ENCODE measurements around the gene ITCH. TPM values are rescaled to one million over a fixed set of nuclear protein-coding genes. Genes with fewer than 3 reads are reported as not detected.

The ITCH gene
- total RNA-seq, 1 donor from 2014 or later = 96.9 TPM

GRCh38 chr20:34461779-34462087 is 98.7 kb downstream of the ITCH start:
- no peak overlapping the region for H3K27ac Mint-ChIP-seq (ENCODE audit: unreplicated experiment)
- peaks cover 31% of the 10 kb centered on the region for H3K4me1 Mint-ChIP-seq (ENCODE audit: low read depth)
- TF ChIP-seq, protein P1, sequence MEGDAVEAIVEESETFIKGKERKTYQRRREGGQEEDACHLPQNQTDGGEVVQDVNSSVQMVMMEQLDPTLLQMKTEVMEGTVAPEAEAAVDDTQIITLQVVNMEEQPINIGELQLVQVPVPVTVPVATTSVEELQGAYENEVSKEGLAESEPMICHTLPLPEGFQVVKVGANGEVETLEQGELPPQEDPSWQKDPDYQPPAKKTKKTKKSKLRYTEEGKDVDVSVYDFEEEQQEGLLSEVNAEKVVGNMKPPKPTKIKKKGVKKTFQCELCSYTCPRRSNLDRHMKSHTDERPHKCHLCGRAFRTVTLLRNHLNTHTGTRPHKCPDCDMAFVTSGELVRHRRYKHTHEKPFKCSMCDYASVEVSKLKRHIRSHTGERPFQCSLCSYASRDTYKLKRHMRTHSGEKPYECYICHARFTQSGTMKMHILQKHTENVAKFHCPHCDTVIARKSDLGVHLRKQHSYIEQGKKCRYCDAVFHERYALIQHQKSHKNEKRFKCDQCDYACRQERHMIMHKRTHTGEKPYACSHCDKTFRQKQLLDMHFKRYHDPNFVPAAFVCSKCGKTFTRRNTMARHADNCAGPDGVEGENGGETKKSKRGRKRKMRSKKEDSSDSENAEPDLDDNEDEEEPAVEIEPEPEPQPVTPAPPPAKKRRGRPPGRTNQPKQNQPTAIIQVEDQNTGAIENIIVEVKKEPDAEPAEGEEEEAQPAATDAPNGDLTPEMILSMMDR (IDR thresholded peaks at IDR 0.05) = no peak
- H3K4me3 Mint-ChIP-seq (ENCODE audit: unreplicated experiment) = no peak overlapping the region
- H3K9me3 Mint-ChIP-seq (ENCODE audit: low read depth) = no peaks in the 10 kb centered on the region
- no peak for DNase-seq (ENCODE audit: low spot score)
- peaks cover 42% of the 10 kb centered on the region for H3K36me3 Mint-ChIP-seq (ENCODE audit: low read depth)
- no peaks in the 10 kb centered on the region for H3K27me3 Mint-ChIP-seq (ENCODE audit: low read depth)

- Mint-ChIP-seq H3K36me3 (ENCODE audit: low read depth) (peaks cover 35% of the 10 kb centered on the region), H3K27ac (ENCODE audit: unreplicated experiment) (peak overlapping the region; percentile 69)
- DNase-seq (ENCODE audit: low spot score) = no peak
Observed at GRCh38 chr20:34468951-34469350, 105.9 kb downstream of the ITCH start.

DNA sequence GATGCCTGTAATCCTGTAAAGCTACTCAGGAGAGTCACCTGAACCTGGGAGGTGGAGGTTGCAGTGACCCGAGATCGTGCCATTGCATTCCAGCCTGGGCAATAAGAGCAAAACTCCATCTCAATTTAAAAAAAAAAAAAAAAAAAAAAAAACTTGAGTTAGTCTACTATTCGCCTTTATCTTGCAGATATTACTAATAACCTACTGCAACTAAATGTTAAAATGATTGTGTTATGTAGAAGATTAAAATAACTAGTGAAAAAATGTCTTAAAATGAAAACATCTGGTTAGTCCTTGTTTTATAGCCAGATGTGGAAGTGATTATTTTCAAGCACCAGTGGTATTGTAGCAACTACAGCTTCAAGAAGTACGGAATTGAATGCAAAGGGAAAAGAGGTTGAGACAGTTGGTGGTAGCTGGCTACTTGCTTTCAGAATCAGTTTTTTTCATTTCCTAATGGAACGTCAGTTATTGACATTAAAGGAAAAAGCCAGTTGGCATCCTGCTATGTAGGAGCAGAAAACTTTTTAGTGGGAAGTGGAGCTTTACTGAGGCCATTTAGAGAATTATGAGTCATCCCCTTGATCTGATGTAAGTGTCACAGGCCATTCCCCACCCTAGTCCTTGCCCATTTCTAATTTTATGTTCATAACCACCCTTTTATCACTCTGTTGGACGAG is 109.3 kb downstream of the ITCH start:
- peaks cover 40% of the 10 kb centered on the region for H3K4me1 Mint-ChIP-seq (ENCODE audit: low read depth)
- DNase-seq (ENCODE audit: low spot score) = no peak
- H3K27ac Mint-ChIP-seq (ENCODE audit: unreplicated experiment) = peak overlapping the region; percentile 93
- H3K4me3 Mint-ChIP-seq (ENCODE audit: unreplicated experiment) = no peak overlapping the region
- no peaks in the 10 kb centered on the region for H3K9me3 Mint-ChIP-seq (ENCODE audit: low read depth)
- TF ChIP-seq, protein P1 (IDR thresholded peaks at IDR 0.05) = no peak
- H3K36me3 Mint-ChIP-seq (ENCODE audit: low read depth) = peaks cover 35% of the 10 kb centered on the region
- H3K27me3 Mint-ChIP-seq (ENCODE audit: low read depth) = no peaks in the 10 kb centered on the region

More at GRCh38 chr20:34468951-34469350, 105.9 kb downstream of the ITCH start:
- peaks cover 44% of the 10 kb centered on the region for H3K4me1 Mint-ChIP-seq (ENCODE audit: low read depth)
- H3K9me3 Mint-ChIP-seq (ENCODE audit: low read depth) = no peaks in the 10 kb centered on the region
- no peaks in the 10 kb centered on the region for H3K27me3 Mint-ChIP-seq (ENCODE audit: low read depth)
- no peak overlapping the region for H3K4me3 Mint-ChIP-seq (ENCODE audit: unreplicated experiment)
- TF ChIP-seq, protein P1 (IDR thresholded peaks at IDR 0.05) = no peak

DNA sequence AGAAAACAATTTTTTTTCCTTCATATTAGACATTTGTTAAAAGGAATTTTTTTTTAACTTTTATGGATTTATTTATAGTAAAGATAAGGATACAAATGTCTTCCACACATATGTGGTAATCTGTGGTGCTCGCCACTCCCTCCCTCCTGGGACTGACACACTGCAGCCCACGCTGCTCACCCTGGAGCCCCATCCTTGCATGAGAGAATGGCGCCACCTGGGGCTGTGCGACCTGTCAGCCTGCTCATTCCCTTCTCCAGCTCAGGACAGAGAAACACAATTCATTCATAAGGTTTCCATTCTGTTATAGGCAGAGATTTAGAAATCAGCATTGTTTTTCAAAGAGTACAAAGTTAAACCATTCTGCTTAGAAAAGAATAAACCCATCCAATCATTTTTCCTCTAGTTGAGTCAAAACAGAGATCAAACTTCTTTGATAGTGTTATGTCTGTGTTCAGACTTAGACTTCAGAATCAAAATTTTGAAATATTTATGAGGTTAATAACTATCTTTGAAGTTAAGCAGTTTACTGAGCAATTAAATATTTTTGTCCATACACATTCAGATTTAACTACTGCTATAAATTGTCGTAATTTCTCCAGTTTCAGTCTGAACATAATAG is 110.3 kb downstream of the ITCH start:
- DNase-seq (ENCODE audit: low spot score) = no peak
- Mint-ChIP-seq H3K4me3 (ENCODE audit: unreplicated experiment) (no peak overlapping the region), H3K4me1 (ENCODE audit: low read depth) (peaks cover 35% of the 10 kb centered on the region), H3K27me3 (ENCODE audit: low read depth) (no peaks in the 10 kb centered on the region), H3K36me3 (ENCODE audit: low read depth) (peaks cover 33% of the 10 kb centered on the region), H3K27ac (ENCODE audit: unreplicated experiment) (peak overlapping the region; percentile 93), H3K9me3 (ENCODE audit: low read depth) (no peaks in the 10 kb centered on the region)
- TF ChIP-seq, protein P1 (IDR thresholded peaks at IDR 0.05) = peak; percentile 65

DNA sequence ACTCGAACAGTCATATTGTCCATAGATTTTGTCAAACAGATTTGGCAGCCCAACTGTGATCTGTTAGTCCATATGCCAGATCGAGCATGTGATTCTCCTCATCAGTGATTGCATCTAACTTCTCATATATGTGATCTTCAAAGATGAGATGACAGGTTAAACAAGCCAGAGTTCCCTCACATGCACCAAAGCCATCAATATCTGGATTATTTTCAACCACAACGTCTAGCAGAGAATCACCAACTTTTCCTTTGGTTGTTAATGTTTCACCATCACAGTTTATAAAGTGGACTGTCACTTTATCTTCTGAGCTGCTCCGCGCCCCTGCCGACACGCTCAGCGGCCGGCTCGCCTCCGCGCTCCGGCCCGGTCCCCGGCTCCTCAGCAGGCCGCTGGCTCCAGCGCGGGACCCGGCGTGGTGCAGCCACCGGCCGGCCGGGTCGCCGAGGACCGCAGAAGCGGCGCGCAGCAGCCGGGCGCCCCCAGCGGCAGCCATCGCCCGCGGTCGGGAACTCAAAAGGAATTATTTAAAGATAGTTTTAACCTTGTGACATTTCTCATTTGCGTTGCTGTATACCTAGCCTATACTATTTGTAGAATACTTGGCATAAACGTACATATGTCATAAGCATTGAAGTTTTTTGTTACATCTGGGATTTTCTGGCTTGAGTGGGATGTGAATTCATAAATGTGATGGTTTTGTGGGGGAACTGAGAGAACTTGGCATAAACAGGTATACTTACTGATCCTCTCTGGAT is 113.1 kb downstream of the ITCH start:
- peaks cover 24% of the 10 kb centered on the region for H3K4me1 Mint-ChIP-seq (ENCODE audit: low read depth)
- H3K27ac Mint-ChIP-seq (ENCODE audit: unreplicated experiment) = peak overlapping the region; percentile 8
- TF ChIP-seq, protein P1 (IDR thresholded peaks at IDR 0.05) = peak; percentile 63
- H3K4me3 Mint-ChIP-seq (ENCODE audit: unreplicated experiment) = no peak overlapping the region
- DNase-seq (ENCODE audit: low spot score) = no peak
- no peaks in the 10 kb centered on the region for H3K9me3 Mint-ChIP-seq (ENCODE audit: low read depth)
- H3K36me3 Mint-ChIP-seq (ENCODE audit: low read depth) = peaks cover 34% of the 10 kb centered on the region
- no peaks in the 10 kb centered on the region for H3K27me3 Mint-ChIP-seq (ENCODE audit: low read depth)

Data from chondrocyte (in vitro differentiated cells).